Measurements from ENCODE around the gene ADAMTS12. TPM values are rescaled to one million over a fixed set of nuclear protein-coding genes. Genes with fewer than 3 reads are reported as not detected.

ADAMTS12 gene
- total and polyA plus RNA-seq, 10 of the 15 experiments (the other 5 are each of a cell fraction or from before 2014, with no cell fraction given): 0.11 to 35.8 (median 20.7) TPM

DNA sequence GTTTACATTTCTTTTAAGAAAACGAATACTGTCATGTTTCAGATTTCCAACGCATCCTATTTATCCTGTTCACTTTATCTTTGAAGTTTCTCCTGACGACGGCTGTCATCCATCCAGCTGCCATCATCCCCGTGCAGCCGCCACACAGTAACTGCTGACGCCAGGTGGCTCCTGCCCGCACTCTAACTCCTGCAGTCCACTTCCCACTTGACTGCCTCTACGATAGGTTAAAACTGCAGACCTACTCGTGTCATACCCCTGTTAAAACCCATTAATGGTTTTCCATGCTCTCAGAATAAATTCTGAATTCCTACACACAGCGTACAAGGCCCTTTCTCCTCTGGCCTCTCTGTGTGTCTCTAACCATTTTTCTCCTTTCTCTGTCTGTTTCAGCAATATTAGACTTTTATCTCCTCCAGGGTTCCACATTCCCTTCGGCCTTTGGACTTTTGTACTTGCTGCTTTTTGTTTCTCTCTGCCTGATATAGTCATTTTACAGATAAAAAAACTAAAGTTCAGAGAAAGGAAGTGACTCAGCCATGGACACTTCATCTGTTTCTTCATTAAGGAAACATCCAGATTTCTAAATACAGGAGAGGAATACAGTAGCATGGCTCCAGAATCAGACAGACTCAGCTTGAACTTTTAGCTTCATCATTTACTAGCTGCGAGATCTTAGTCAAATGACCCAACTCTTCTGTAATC lies 84.9 kb downstream of the ADAMTS12 start (continued):
- TF ChIP-seq, protein P1, sequence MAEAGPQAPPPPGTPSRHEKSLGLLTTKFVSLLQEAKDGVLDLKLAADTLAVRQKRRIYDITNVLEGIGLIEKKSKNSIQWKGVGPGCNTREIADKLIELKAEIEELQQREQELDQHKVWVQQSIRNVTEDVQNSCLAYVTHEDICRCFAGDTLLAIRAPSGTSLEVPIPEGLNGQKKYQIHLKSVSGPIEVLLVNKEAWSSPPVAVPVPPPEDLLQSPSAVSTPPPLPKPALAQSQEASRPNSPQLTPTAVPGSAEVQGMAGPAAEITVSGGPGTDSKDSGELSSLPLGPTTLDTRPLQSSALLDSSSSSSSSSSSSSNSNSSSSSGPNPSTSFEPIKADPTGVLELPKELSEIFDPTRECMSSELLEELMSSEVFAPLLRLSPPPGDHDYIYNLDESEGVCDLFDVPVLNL (IDR thresholded peaks at IDR 0.05; ENCODE audit: low read depth, low read length): no peak
- no peak for TF ChIP-seq SMC3 (IDR thresholded peaks at IDR 0.05; ENCODE audit: borderline replicate concordance, low read length)

DNA sequence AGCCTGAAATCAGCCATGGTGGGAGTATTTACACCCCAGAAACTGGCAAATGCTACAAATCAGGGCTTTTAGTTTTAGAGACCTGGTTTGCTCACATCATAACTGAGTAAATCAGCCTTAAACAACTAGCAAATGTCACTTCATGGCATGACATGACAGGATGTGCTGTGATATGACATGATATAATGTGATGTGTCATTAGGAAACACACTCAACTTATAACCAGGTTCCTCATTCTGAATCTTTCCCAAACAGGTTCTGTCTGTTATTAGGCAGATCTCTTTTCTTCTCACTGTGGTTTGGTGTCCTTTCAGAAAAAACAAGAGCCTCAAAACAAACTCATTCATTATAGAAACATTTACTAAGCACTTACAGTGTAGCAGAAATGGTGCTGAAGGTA lies 90.5 kb downstream of the ADAMTS12 start:
- H3K4me2 ChIP-seq (ENCODE audit: control insufficient read depth, insufficient read depth): no peak overlapping the region
- no peak overlapping the region for H3K9ac ChIP-seq (ENCODE audit: control insufficient read depth, insufficient read depth, low read length)
- intact Hi-C loops (cut with micrococcal nuclease; ENCODE audit: unreplicated experiment) (no loop called here), in situ Hi-C loops (cut with MboI) (no loop called here)
- no peak overlapping the region for H2AFZ ChIP-seq (ENCODE audit: control insufficient read depth, low read depth, low read length)
- no peaks in the 10 kb centered on the region for H3K9me3 ChIP-seq (replicated peaks; ENCODE audit: control insufficient read depth, insufficient read depth, low read length)
- peaks cover 0 to 1% of the 10 kb centered on the region in 2 experiments; a peak in 1 of 4 replicates for H3K36me3 ChIP-seq (ENCODE audit: control insufficient read depth in 2 of 2, insufficient read depth in 2 of 2, low read length in 1 of 2)
- no peak for FAIRE-seq
- no TSS peak for BruUV-seq (replicated peaks)
- TF ChIP-seq RELA (IDR thresholded peaks at IDR 0.05; ENCODE audit: borderline replicate concordance, partially characterized antibody) (no peak), ZBED1 (IDR thresholded peaks at IDR 0.05; ENCODE audit: borderline replicate concordance) (peak; percentile 74; the same call in 1 of the 2 replicates), SREBF1 (IDR thresholded peaks at IDR 0.05; ENCODE audit: low read length) (no peak), CREB1 (IDR thresholded peaks at IDR 0.05; ENCODE audit: low read depth) (peak; percentile 46; the same call in 1 of the 2 replicates), BCL11A (IDR thresholded peaks at IDR 0.05; ENCODE audit: low read depth, low read length) (no peak)
- TF ChIP-seq, protein P2, sequence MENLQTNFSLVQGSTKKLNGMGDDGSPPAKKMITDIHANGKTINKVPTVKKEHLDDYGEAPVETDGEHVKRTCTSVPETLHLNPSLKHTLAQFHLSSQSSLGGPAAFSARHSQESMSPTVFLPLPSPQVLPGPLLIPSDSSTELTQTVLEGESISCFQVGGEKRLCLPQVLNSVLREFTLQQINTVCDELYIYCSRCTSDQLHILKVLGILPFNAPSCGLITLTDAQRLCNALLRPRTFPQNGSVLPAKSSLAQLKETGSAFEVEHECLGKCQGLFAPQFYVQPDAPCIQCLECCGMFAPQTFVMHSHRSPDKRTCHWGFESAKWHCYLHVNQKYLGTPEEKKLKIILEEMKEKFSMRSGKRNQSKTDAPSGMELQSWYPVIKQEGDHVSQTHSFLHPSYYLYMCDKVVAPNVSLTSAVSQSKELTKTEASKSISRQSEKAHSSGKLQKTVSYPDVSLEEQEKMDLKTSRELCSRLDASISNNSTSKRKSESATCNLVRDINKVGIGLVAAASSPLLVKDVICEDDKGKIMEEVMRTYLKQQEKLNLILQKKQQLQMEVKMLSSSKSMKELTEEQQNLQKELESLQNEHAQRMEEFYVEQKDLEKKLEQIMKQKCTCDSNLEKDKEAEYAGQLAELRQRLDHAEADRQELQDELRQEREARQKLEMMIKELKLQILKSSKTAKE (IDR thresholded peaks at IDR 0.05; ENCODE audit: low read depth, poor library complexity, severe bottlenecking): no peak
- H3K27me3 ChIP-seq (replicated peaks in 1 of 2; ENCODE audit: control insufficient read depth in 2 of 2, insufficient read depth in 2 of 2, low read length in 1 of 2): no peaks in the 10 kb centered on the region
- ChIA-PET CTCF (interaction anchor here (0.6 to 1.7 kb wide), 4 partner anchors 20 to 365 kb away, joined by 3 to 5 read pairs (median 4); no protein-coding TSS in a partner anchor), POLR2A (no interaction called here), RAD21 (ENCODE audit: unreplicated experiment) (no interaction called here), SMC1A (ENCODE audit: uncharacterized antibody, unreplicated experiment) (no interaction called here)
- H3K4me3 ChIP-seq: no peak overlapping the region
- no peak overlapping the region for H3K27ac ChIP-seq (ENCODE audit: control insufficient read depth, insufficient read depth)
- H4K20me1 ChIP-seq (ENCODE audit: control insufficient read depth, insufficient read depth): no peaks in the 10 kb centered on the region
- H3K4me1 ChIP-seq (ENCODE audit: control insufficient read depth, insufficient read depth, low read length): no peaks in the 10 kb centered on the region; the same call in 1 of the 2 replicates
- H3K79me2 ChIP-seq (ENCODE audit: control insufficient read depth, insufficient read depth, low read length): no peaks in the 10 kb centered on the region
- no peak for DNase-seq (ENCODE audit: low read depth, low spot score)
- ATAC-seq: no peak
